Measurements from ENCODE around the gene ANKZF1. TPM values are rescaled to one million over a fixed set of nuclear protein-coding genes. Genes with fewer than 3 reads are reported as not detected.

ANKZF1 gene
- total and polyA plus RNA-seq, 2 of the 4 experiments (the other 2 are of a cell fraction) = 18.6 to 33.8 TPM

DNA sequence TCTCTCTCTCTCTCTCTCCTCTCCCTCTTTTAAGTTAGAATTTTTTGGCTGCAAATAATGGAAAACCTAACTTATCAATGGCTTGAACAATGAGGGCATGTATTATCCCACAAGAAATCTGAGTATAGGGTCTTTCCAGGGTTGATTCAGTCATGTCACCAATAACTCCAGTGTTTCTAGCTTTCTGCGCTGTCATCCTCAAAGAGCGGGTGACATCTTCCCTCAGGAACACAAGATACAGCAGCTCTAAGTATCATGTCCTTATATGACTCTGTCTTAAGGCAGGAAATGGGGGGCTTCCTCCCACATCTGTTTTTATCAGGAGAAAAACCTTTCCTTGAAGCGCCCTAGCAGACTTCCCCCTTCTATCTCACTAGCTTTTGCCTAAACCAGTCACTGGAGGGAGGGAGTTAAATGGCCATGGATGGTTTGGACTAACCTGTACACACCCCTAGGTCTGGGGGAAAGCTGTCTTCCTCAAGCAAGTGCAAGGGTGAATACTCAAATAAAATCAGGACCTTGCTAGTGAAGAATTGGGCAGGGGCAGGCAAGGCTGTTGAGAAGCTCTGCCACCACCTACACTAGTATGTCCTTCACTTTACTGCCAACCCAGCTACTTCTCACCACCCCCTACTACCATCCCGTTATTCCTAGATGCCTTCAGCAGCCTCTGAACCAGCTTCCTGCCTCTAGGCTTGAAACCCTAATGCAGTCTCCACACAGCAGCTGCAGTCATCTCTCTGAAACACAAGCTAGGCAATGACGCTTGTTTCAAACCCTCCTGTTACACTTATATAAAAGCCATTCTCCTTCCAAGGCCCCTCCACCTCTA is 31.6 kb downstream of the ANKZF1 start:
- Histone ChIP-seq H4K91ac (ENCODE audit: insufficient read depth, low read depth, low read length) (no peak overlapping the region), H3K9me1 (ENCODE audit: insufficient read depth, low read length) (no peaks in the 10 kb centered on the region), H2AFZ (replicated peaks; ENCODE audit: low read length, poor library complexity) (no peak overlapping the region), H4K20me1 (ENCODE audit: insufficient read depth, low read length) (no peaks in the 10 kb centered on the region), H3K4me1 (ENCODE audit: control insufficient read depth, insufficient read depth, low read length) (no peaks in the 10 kb centered on the region), H3K23ac (ENCODE audit: low read depth, low read length) (no peak overlapping the region), H4K5ac (ENCODE audit: low read depth, low read length) (no peak overlapping the region), H2AK9ac (replicated peaks; ENCODE audit: low read depth, low read length, poor library complexity) (no peak overlapping the region), H3K18ac (ENCODE audit: low read depth, low read length) (no peak overlapping the region), H3K4me2 (ENCODE audit: low read depth, low read length) (no peak overlapping the region), H3K4me3 (ENCODE audit: insufficient read depth, low read depth, low read length) (no peak overlapping the region), H2BK20ac (ENCODE audit: low read depth, low read length) (no peak overlapping the region), H2BK15ac (ENCODE audit: low read depth, low read length) (no peak overlapping the region), H3K27me3 (ENCODE audit: control insufficient read depth, insufficient read depth, low read length) (peaks cover 35% of the 10 kb centered on the region), H3K27ac (ENCODE audit: insufficient read depth, low read length) (no peak overlapping the region), H2BK120ac (ENCODE audit: low read depth, low read length) (no peak overlapping the region), H3K56ac (ENCODE audit: extremely low read depth, insufficient read depth, low read length) (no peak overlapping the region), H2AK5ac (ENCODE audit: low read depth, low read length) (no peak overlapping the region), H3K9ac (ENCODE audit: low read depth, low read length) (no peak overlapping the region), H3K79me1 (ENCODE audit: low read depth in 1 of 2, low read length in 2 of 2) (no peaks in the 10 kb centered on the region), H4K8ac (ENCODE audit: low read depth in 2 of 2, low read length in 2 of 2) (no peak overlapping the region), H3K9me3 (ENCODE audit: control insufficient read depth, insufficient read depth, low read length) (no peaks in the 10 kb centered on the region), H2BK5ac (ENCODE audit: low read depth, low read length, poor library complexity, severe bottlenecking) (no peak overlapping the region), H3K36me3 (ENCODE audit: control insufficient read depth, insufficient read depth, low read length) (no peaks in the 10 kb centered on the region), H3K14ac (replicated peaks; ENCODE audit: low read depth, low read length) (no peak overlapping the region), H3K4ac (ENCODE audit: low read depth, low read length) (no peak overlapping the region)
- no peak for ATAC-seq (ENCODE audit: low read depth)
- WGBS, 2 experiments (ENCODE audit: extremely low coverage in 2 of 2, insufficient read length in 1 of 2) = 43% methylated on average over 1 of the region's 5 CpGs; no CpG with 5 or more reads in 1 of the 2 experiments
- ChIA-PET POLR2A (ENCODE audit: unreplicated experiment) (no interaction called here), CTCF (interaction anchor here (0.5 kb wide), 1 partner anchor 15 kb away, joined by 3 read pairs; no protein-coding TSS in a partner anchor)
- intact Hi-C loops (cut with micrococcal nuclease) = no loop called here
- dilution Hi-C loops (cut with HindIII; ENCODE audit: low sequenced_read_pairs, unreplicated experiment) = no loop called here
- TF ChIP-seq CHD1 (IDR thresholded peaks at IDR 0.05; ENCODE audit: low read depth, low read length) = no peak
- TF ChIP-seq FOS (IDR thresholded peaks at IDR 0.05; ENCODE audit: low read depth, low read length) = no peak
- BruUV-seq (replicated peaks) = no TSS peak
- in situ Hi-C loops (cut with MboI; ENCODE audit: low sequenced_read_pairs) = no loop called here
- no peak for DNase-seq
